ENCODE measurements around the gene CSTA. TPM values are rescaled to one million over a fixed set of nuclear protein-coding genes. Genes with fewer than 3 reads are reported as not detected.

Gene CSTA
- total and polyA plus RNA-seq, 2 of the 8 experiments (the other 6 are each of a cell fraction or from before 2014, with no cell fraction given), result not detected

DNA sequence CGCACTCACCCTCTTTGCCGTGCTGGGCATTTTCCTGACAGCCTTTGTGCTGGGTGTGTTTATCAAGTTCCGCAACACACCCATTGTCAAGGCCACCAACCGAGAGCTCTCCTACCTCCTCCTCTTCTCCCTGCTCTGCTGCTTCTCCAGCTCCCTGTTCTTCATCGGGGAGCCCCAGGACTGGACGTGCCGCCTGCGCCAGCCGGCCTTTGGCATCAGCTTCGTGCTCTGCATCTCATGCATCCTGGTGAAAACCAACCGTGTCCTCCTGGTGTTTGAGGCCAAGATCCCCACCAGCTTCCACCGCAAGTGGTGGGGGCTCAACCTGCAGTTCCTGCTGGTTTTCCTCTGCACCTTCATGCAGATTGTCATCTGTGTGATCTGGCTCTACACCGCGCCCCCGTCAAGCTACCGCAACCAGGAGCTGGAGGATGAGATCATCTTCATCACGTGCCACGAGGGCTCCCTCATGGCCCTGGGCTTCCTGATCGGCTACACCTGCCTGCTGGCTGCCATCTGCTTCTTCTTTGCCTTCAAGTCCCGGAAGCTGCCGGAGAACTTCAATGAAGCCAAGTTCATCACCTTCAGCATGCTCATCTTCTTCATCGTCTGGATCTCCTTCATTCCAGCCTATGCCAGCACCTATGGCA is 41.1 kb upstream of the CSTA start:
- H2BK12ac ChIP-seq (ENCODE audit: low read depth, low read length), result no peak overlapping the region
- H3K4ac ChIP-seq (replicated peaks; ENCODE audit: insufficient read length, low read depth, low read length), result no peak overlapping the region
- no peak overlapping the region for H2BK120ac ChIP-seq (replicated peaks; ENCODE audit: low read depth, low read length)
- H3K79me1 ChIP-seq (ENCODE audit: low read depth, low read length), result no peaks in the 10 kb centered on the region
- no peak overlapping the region for H3K18ac ChIP-seq (ENCODE audit: extremely low read depth, low read length)
- 93% methylated on average over 21 of the region's 22 CpGs; no CpG with 5 or more reads in 1 of the 2 experiments for WGBS, 2 experiments (ENCODE audit: extremely low coverage in 1 of 2, insufficient coverage in 1 of 2, insufficient read length in 1 of 2, insufficient replicate concordance in 2 of 2, low coverage in 1 of 2, low lambda C conversion rate in 2 of 2, missing lambda C conversion rate in 1 of 2)
- H4K8ac ChIP-seq (ENCODE audit: extremely low read depth, insufficient read depth, low read length), result peak overlapping the region; percentile 57; the same call in 1 of the 2 replicates
- H3K27ac ChIP-seq (ENCODE audit: low read depth, low read length), result no peak overlapping the region
- no peak overlapping the region for H2BK5ac ChIP-seq (ENCODE audit: low read depth, low read length)
- CTCF ChIA-PET (ENCODE audit: partially characterized antibody), result interaction anchor here (3.8 kb wide), 1 partner anchor 16 kb away, joined by 13 read pairs; no protein-coding TSS in a partner anchor
- no peak overlapping the region for H3K14ac ChIP-seq (ENCODE audit: insufficient read length)
- no peak overlapping the region for H2AFZ ChIP-seq (ENCODE audit: low read length)
- H3K4me3 ChIP-seq (ENCODE audit: extremely low read depth in 1 of 4, insufficient read depth in 2 of 4, low read depth in 3 of 4, low read length in 4 of 4), result no peak overlapping the region
- H3K56ac ChIP-seq (replicated peaks; ENCODE audit: insufficient read length, low read depth, low read length), result no peak overlapping the region
- H2BK20ac ChIP-seq (ENCODE audit: low read length), result no peak overlapping the region
- no peak overlapping the region for H2AK5ac ChIP-seq (ENCODE audit: low read depth, low read length)
- H2BK15ac ChIP-seq (ENCODE audit: low read length), result no peak overlapping the region
- no peak overlapping the region for H3K9ac ChIP-seq (replicated peaks in 1 of 4; ENCODE audit: extremely low read depth in 1 of 4, low read depth in 3 of 4, low read length in 3 of 4)
- H3K9me3 ChIP-seq (ENCODE audit: insufficient read depth in 2 of 2, low read depth in 1 of 2, low read length in 1 of 2), result no peaks in the 10 kb centered on the region
- H3K4me1 ChIP-seq (replicated peaks in 1 of 4; ENCODE audit: control insufficient read depth in 3 of 4, insufficient read depth in 4 of 4, low read length in 3 of 4), result no peaks in the 10 kb centered on the region
- no peak for FAIRE-seq
- no peaks in the 10 kb centered on the region for H3K36me3 ChIP-seq (ENCODE audit: control insufficient read depth in 2 of 4, insufficient read depth in 4 of 4, low read length in 3 of 4)
- DNase-seq (ENCODE audit: low read depth in 1 of 2, low spot score in 2 of 2), result no peak
- H3K23ac ChIP-seq (ENCODE audit: insufficient read length), result no peak overlapping the region
- no peak overlapping the region for H4K5ac ChIP-seq (ENCODE audit: insufficient read length, low read depth, low read length)
- POLR2A ChIA-PET (ENCODE audit: partially characterized antibody), result no interaction called here
- H4K20me1 ChIP-seq (replicated peaks in 1 of 2; ENCODE audit: control insufficient read depth in 1 of 2, insufficient read depth in 2 of 2, low read length in 2 of 2), result no peaks in the 10 kb centered on the region
- no peaks in the 10 kb centered on the region for H3K27me3 ChIP-seq (replicated peaks in 1 of 4; ENCODE audit: control insufficient read depth in 3 of 4, extremely low read depth in 1 of 4, insufficient read depth in 3 of 4, low read length in 3 of 4)
- no peak overlapping the region for H4K91ac ChIP-seq (replicated peaks; ENCODE audit: insufficient read length, low read length)
- H3K79me2 ChIP-seq (ENCODE audit: control insufficient read depth in 1 of 2, insufficient read depth in 2 of 2, low read length in 2 of 2), result no peaks in the 10 kb centered on the region
- no peaks in the 10 kb centered on the region for H3K23me2 ChIP-seq (ENCODE audit: low read depth, low read length)
- no peak overlapping the region for H3K4me2 ChIP-seq (ENCODE audit: insufficient read depth in 1 of 2, low read depth in 2 of 2, low read length in 2 of 2)
- no peak for TF ChIP-seq GTF2F1 (IDR thresholded peaks at IDR 0.05; ENCODE audit: borderline replicate concordance, low read depth, low read length)
- TF ChIP-seq ASH2L (IDR thresholded peaks at IDR 0.05; ENCODE audit: low read length), result no peak
- TF ChIP-seq CHD2 (IDR thresholded peaks at IDR 0.05; ENCODE audit: low read length), result no peak
- TF ChIP-seq RXRA (IDR thresholded peaks at IDR 0.05; ENCODE audit: insufficient read depth, low read depth, low read length), result no peak
- TF ChIP-seq GABPA (IDR thresholded peaks at IDR 0.05; ENCODE audit: borderline replicate concordance, insufficient read depth, low read length), result no peak
- no peak for TF ChIP-seq SRF (IDR thresholded peaks at IDR 0.05; ENCODE audit: low read depth, low read length)
- no peak for TF ChIP-seq EZH2 (IDR thresholded peaks at IDR 0.05; ENCODE audit: low read depth, low read length, severe bottlenecking)
- TF ChIP-seq POLR2AphosphoS5 (IDR thresholded peaks at IDR 0.05; ENCODE audit: low read depth, low read length), result no peak
- no peak for TF ChIP-seq RFX5 (IDR thresholded peaks at IDR 0.05; ENCODE audit: borderline replicate concordance, low read depth, low read length)
- no peak for TF ChIP-seq CBX5 (IDR thresholded peaks at IDR 0.05; ENCODE audit: low read depth, low read length)
- no peak for TF ChIP-seq SAP30 (IDR thresholded peaks at IDR 0.05; ENCODE audit: insufficient read depth, insufficient replicate concordance, low read length)
- no peak for TF ChIP-seq HDAC2 (IDR thresholded peaks at IDR 0.05; ENCODE audit: borderline replicate concordance in 1 of 2, low read depth in 2 of 2, low read length in 2 of 2)
- TF ChIP-seq TCF12 (IDR thresholded peaks at IDR 0.05; ENCODE audit: low read depth, low read length), result no peak
- TF ChIP-seq JUND (IDR thresholded peaks at IDR 0.05; ENCODE audit: low read length), result no peak

Data from H1 (cell line).